GM18867 (cell line): ENCODE data around the gene KRTAP17-1.

ENCODE experiments used
- ATAC-seq: cut with Tn5 transposase; IDR thresholded peaks from one replicate; pipeline ENCODE4 v1.9.1; 2021; ENCODE audit warnings: mild to moderate bottlenecking, moderate library complexity; ENCODE audit not compliant: unreplicated experiment

KRTAP17-1 gene

DNA sequence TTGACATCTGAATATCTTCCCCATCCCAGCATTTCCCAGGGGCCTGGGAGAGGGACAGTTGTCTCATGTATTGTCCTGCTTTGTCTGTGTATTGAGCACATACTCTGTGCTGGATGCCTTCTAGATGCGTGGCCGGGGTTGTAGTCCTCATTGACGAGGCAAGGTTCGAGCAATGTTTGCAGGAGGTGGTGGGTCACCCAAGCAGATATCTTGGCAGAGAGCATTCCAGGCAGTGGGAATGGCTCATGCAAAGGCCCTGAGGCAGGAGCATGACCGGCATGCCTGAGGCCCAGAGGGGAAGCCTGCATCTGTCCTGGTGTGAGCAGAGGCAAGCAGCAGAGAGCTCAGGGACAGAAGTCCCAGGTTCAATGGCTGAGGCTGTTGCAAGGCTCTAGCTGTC is 17.6 kb upstream of the KRTAP17-1 start:
- ATAC-seq: no peak

DNA sequence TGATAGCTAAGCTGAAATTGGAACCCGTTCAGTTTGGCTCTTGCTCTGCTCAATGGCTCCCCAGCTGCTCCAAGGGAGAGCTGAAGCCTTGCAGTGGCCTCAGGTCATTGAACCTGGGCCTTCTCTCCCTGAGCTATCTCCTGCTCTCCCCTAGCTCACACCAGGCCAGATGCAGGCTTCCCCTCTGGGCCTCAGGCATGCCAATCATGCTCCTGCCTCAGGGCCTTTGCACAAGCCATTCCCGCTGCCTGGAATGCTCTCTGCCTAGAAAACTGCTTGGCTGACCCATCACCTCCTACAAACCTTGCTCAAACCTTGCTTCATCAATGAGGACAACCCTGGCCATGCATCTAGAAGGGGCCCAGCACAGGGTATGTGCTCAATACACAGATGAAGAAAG is 16.7 kb upstream of the KRTAP17-1 start:
- no peak for ATAC-seq

DNA sequence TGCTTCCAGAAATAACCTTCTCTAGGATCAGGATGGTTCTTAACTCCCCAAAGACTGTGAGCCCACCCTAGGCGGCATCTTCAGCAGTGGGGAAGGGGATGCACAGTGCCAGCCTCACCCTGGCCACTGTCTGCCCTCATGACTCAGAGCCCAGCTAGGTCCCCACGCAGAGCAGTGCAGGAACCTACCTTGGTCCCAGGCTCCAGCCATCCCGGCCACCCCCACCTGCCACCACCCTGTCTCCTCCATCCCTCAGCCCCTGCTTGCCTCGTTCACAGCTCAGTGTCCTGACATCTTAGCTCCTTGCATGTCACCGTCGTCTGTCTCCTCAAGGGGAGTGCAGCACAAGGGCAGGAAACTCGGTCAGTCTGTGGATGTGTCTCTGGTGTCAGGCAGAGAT is 16.1 kb upstream of the KRTAP17-1 start:
- no peak for ATAC-seq

DNA sequence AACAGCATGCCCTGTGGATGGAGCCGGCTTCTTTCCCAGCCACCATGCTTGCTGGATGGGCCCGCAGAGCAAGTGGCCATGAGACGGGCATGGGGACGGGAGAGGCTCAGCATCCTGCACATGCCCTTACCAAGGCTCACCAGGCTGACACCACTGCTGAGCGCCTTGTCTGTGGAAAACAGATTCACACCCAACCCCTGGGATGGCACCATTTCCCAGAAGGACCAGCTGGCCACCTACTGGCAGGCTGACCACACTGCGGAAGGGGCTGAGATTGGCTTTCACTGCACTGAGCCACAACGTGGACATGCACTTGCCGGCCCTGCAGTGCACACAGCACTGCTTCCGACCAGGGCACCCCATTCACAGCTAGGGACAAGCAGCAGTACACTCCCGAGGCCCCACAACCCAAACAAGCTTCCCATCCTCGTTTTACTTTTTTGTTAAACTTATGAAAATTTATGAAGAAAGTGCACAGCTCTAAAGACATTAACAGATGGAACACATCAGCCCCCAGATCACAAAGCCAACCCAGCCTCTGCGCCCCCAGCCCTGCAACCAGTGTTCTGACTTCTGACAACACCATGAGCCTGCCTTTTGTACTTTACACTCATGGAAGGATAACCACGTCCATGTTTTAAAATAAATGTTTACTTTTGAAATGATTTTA is 13.9 kb upstream of the KRTAP17-1 start:
- ATAC-seq: no peak

DNA sequence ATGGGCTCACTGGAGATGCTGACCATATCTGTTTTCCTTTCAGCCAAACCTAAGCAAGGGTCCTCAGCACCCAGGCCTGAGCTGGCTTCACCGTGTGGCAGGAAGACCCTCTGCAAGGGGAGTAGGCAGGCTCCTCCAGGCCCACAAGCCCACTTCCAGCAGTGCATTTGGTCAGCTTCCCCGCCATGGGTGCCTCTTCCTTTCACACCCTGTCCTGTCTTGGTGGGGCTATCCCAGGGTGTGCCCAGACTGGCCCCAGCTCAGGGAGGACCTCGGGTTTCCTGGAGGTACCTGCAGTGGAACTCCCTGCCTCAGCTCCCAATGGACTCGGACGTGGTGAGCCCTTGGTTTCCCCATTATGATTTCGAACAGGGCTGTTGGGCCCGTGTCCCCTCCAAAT is 12.7 kb upstream of the KRTAP17-1 start:
- ATAC-seq: no peak

DNA sequence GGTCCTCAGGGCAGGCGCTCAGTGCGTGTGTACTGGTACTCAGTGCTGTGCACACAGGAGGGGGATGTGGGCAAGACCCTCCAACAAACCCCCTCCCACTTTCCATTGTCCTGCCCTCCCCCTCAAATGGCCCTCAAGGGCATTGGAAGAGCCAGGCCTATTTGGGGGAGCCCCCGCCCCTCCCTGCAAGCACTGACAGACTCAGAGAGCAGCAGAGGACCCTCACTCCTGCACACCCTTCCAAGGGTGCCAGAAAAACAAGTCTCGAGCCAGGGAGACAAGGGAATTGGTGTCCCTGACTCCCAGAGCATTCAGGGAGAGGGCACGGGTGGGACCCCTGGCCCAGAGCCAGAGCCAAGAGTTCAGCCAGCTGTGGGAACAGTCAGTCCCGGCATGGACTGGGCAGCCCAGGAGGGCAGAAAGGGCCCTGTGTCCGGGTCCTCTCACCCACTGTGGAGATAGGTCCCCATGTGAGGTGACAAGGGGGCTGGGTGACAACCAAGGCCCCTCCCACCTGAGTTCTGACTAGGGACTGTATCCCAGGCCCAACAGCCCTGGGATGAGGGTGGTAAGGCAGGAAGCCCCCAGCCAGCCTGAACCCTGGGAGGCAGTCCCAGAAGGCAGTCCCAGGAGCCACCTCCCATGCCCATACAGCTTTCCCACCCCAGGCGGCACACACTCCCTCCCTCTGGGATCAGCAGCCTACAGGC is 12.1 kb upstream of the KRTAP17-1 start:
- ATAC-seq: no peak

DNA sequence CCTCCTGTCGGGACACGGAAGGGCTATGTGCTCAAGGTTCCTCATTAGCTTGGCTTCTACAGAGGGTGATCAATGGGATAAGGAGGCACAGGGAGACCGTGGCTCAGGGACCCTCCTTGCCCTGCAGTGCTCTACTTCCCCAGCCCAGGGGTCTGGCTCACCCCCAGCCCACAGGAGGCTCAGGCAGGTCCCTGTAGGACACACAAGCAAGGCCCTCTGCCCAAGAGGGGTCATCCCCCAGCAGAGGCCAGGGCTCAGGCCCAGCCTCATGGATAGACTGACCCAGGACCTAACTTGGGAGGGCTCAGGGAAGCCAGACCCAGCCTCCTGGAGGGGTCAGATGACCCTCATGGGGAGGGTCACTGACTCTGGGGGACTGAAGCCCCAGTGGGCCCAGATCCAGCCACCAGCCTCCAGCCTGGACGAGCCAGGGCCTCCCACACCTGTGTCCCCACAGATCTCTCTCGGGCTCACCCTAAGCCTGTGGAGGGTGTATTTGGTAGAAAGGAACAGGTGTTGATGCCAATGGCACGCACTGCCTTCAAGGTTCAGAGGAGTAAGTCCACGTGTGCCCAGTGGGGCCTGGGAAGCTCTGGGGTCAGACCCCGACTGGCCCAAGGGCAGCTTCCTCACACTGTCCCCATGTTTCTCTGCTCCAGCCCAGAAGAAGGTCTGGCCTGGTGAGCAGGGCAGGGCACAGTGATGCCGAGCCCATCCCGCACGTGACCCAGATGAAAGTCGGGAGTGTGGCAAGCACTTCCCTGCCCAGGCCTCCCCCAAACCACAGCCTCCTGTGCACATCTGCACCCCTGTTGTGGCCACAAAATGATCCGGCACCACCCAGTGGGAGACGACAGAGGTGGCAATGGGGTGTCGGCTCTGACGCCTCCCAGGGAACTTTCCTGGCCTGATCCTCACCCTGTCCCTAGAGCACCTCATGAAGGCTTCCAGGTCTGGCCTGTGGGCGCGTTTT is 10.9 kb upstream of the KRTAP17-1 start:
- ATAC-seq: no peak

DNA sequence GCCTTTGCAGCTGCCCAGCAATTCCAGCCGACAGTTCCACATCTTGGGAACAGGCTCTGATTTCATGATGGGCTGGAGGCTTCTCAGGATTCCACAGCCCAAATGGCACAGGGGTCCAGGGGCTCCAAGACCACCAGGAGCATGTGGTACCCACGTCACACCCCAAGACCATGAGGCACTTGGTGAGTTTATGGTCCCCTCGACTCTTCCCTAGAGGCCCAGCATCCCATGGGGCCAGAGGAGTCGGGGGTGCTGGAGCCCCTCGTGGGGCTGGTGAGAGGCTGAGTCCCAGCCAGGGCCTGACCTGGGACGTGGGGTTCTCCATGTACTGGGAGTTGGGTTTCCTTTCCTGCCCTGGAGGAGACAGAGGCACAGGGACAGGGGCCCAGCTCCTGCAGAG is 10.1 kb upstream of the KRTAP17-1 start:
- ATAC-seq: no peak

DNA sequence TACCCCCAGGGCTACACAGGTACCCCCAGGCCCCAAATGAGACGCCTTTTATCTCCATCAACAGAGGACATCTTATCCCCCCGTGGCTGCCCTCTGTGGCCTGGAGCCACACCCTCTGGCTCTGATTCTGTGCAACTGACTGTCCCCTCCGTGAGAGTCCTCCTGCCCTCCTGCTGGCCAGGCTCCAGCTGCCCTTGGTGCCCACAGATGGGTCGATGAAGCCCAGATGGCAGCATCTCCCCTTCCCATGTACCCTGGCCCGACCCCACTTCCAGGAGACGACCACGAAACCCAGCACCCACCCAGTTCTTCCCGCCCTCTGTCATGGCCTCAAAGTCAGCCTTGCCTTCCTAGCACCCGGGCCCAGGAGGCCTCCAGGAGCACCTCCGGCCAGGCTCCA is 9.6 kb upstream of the KRTAP17-1 start:
- ATAC-seq: no peak

DNA sequence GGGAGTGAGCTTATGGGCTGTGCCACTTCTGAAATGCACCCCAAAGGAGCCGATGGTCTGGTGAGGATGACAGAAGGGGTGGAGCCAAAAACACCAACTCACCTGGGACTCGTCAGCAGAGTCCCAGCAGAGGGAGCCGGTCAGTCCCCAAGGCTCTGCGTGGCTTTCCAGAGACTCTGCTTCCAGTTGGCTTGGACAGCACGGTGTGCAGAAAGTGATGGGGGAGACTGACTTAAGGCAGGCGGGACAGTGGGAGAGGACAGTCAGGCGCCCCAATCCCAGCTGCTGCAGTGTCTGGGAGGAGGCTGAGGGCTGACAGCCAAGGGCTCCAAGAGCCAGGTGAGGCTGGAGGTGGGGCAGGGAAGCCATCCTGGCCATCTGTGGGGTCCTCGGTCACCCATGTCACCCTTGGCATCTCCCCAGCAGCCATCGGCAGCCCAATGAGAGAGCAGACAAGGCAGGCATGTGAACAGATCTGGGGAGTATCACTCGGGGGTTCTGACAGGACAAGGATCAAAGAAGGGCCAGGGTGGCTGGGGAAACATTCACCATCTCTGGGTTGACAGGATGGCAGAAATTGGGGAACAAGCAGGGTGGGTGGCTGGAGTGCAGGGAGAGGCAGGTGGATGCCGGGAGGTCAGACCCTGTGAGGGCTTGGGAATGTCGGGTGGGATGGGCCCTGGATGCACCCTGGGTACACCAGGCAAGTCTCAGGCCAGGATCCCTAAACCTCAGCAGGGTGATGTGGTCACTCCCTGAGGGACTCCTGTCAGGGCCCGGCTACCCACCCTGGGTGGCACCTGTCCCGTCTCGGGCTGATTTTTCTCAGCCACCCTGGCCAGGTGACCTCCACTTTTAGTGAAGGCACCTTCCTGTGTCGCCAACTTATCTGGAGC is 8.9 kb upstream of the KRTAP17-1 start:
- no peak for ATAC-seq

DNA sequence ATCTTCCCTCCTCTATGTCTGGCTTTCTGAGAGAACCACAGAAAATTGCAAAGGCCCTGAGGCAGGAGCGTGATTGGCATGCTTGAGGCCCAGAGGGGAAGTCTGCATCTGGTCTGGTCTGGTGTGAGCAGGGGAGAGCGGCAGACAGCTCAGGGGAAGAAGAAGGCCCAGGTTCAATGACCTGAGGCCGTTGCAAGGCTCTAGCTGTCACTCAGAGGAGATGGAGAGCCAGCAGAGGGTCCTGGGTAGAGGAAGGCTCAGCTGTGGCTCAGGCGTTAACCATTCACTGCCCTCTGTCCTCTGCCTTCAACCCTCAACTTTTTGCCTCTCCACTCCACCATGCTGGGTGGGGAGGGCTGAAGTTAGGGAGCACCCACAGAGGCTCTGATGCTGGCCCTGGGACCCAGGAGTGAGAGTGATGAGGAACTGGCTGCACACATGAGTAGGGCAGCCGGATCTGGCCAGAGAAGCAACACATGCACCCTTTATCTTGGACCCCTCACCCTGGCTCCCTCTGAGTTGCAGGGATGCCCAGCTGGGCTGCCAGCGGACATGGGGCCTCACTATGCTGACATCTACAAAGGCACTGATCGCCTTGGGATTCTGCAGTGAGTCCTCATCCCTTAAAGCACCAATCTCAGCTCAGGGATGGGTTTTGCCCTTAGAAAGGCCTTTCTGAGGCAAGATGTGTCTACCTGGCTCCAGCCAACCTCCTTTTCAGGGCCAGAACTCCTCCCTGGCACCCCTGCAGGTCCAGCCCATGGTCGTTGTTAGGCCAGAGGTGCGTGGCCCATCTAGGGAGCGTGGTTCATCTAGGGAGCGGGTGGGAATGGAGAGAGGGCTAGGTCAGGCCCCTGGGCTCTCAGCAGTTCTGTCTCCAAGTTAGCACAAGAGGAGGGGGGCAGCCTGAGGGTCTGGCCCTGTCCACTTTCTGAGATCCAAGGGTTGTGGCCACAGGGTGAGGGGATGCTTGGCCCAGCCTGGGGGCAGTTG is 7.7 kb upstream of the KRTAP17-1 start:
- no peak for ATAC-seq

DNA sequence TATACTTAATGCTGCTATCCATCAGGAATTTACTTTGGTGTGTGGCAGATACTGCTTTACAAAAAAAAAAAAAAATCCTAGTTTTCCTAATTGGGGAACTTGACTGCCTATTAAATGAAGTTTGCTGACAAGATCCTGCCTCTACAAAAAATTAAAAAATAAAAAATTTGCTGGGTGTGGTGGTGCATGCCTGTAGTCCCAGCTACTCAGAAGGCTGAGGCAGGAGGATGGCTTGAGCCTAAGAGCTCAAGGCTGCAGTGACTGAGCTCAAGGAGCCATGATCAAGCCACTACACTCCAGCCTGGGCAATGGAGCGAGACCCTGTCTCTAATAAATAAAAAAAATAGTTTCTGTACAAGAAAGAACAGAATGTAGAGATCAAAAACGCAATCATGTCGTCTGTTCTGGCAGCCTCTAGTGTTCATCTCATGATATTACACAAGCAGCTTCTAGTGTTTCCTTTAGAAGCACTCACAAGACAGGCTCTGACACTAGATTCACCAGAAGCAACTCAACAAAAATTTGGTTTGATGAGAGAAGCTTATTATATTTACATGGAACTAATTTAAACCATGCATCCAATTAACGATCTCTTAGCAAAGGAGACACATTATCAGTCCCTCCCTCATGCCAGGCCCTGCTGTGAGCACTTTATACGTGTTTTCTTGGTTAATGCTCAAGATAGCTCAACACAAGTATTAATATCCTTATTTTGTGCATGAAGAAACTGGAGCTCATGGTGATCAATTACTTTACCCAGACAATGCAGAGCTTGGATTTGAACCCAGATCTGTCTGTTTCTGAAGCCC is 6.8 kb upstream of the KRTAP17-1 start:
- no peak for ATAC-seq

DNA sequence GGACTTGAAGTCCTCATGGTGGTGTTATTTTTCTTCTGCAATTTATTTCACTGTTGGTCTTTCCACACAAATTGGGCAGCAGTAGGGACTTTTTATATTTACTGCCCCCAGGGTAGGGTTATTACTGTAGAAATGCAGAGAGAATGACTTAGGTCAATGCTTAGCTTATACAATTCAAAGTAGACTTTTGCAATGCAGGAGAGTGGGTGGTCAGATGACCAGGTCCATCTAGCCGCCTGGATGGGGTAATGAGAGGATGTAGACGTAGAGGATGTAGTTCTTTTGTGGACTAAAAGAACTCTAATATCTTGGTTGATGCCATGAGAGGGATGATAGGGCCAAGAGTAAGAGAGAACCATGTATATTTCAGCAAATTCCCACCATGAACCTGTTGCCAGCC is 2.7 kb upstream of the KRTAP17-1 start:
- ATAC-seq: no peak

DNA sequence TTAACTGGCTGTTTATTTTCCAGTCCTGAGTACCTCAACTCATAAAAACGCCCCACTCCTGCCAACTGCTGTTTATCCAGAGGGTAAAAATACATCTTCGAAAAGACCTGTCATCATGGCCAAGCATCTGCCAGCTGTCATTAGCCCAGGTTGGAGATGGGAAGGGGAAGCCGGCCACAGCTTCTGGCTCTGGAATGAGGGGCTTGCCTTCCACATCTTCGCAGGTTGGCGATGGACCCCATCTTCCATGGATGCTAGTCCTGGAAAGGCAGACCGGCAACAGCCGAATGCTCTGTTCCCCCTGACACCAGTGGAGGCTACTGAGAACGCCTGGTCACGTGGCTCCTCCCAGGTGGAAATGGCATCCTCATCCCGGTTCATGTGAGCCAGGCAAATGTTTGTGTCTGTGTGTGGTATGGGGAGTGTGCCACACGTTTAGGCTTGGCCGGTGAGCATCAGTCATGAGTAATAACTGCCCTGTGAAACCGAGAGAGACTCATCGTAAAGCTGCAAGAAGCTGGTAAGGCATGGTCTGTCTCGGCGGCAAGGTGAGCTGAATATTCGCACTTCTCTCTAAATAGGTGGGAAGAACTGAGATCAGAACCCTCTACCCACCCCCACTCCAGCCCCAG is 420 bp upstream of the KRTAP17-1 start:
- no peak for ATAC-seq

DNA sequence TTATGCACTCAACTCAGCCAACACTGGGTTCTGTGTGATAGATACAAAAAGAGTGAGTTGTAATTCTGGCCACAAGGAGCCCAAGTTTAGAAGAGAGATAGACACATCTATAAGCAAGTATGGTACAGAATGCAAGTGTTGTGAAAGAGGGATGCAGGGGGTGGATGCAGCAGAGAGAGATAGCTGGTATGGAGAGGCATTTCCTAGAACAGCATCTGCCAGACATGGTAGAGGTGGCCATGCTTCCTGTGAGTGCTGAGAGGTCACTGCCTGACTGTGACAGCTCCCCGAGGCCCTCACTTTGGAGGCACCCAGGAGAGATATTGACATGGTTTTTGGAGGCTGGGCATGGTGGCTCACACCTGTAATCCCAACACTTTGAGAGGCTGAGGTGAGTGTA is 4.4 kb downstream of the KRTAP17-1 start:
- ATAC-seq: no peak

DNA sequence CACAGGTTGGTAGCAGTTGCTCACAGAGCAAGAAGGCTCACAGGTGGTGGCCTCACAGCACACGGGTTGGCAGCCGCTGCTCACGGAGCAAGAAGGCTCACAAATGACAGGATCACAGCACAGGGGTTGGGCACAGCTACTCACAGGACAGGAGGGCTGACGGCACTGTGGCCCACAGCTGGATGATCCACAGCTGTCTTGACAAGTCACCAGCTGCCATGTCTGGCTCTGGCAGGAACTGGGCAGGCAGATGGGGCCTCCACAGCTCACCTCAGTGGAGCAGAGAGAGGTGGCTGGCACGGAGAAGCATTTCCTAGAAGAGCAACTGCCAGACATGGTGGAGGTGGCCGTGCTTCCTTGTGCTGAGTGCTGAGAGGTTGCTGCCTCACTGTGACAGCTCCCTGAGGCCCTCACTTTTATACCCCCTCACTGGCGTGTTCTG is 6.6 kb downstream of the KRTAP17-1 start, which contains the start of gene KRTAP16-1:
Gene KRTAP16-1 (minus strand): TSS at position 392 of the 442 bp plus-strand sequence. CDS start 56 bp downstream, at position 336.
- no peak for ATAC-seq

DNA sequence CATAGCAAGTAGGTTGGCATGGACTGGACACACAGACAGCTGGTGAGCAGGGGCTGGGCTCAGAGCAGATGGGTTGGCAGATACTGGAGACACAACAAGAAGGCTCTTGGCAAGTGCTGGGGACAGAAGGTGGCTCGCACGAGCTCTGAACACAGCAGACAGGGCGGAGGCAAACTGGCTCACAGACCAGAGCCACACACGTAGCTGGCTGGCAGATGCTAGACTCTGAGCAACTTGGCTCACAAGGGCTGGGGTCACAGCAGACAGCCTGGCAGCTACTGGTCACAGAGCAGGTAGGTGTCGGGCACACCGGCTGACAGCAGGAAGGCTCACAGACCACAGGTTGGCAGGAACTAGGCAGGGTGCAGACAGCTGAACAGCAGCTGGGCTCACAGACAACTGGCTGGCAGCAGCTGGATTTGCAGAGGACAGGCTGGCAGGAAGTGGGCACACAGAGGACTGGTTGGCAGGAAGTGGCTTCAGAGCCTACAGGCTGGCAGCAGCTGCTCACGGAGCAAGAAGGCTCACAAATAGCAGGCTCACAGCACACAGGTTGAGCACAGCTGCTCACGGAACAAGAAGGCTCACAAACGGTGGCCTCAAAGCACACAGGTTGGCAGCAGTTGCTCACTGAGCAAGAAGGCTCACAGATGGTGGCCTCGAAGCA is 7.1 kb downstream of the KRTAP17-1 start:
- ATAC-seq: peak; percentile 65
